Neutrophil (primary cell): ENCODE measurements around the gene PIK3CA.
"Not testable (repeated sequence)": the region's sequence is repeated elsewhere in the genome, so short reads cannot be mapped to it uniquely, and the experiment has no call there.

ENCODE experiments used
- H3K27ac ChIP-seq: fragments of 200-600 bp; sonication (generic); 2 replicates; pipeline ENCODE4 v1.5.1; 2016; ENCODE audit warnings: mild to moderate bottlenecking, moderate library complexity
- H3K27me3 ChIP-seq: fragments of 200-600 bp; sonication (generic); 2 replicates; pipeline ENCODE4 v1.6.0; 2016; ENCODE audit warnings: mild to moderate bottlenecking
- H3K36me3 ChIP-seq: fragments of 200-600 bp; sonication (generic); 2 replicates; pipeline ENCODE4 v1.5.1; 2017
- H3K4me1 ChIP-seq, 2 experiments: fragments of 200-600 bp in 1 of 2; sonication (generic) in 1 of 2; 1 replicate in 1 of 2; 2 replicates in 1 of 2; pipeline versions ENCODE4 v1.5.1 to v1.6.1; 2013 to 2016; ENCODE audit warnings: low read depth in 1 of 2, low read length in 1 of 2, mild to moderate bottlenecking in 1 of 2, moderate library complexity in 1 of 2; ENCODE audit not compliant: control insufficient read depth in 1 of 2, insufficient read depth in 1 of 2
- H3K4me3 ChIP-seq, 2 experiments: fragments of 200-600 bp in 1 of 2; sonication (generic) in 1 of 2; 1 replicate in 1 of 2; 2 replicates in 1 of 2; pipeline ENCODE4 v1.5.1; 2013 to 2016; ENCODE audit warnings: low read depth in 1 of 2, low read length in 1 of 2, mild to moderate bottlenecking in 1 of 2, moderate library complexity in 1 of 2
- H3K9me3 ChIP-seq: fragments of 200-600 bp; sonication (generic); 2 replicates; pipeline ENCODE4 v1.5.1; 2016
- TF ChIP-seq, protein P1 (sequence below): fragments of 200-600 bp; sonication (generic); IDR thresholded peaks from 2 replicates; pipeline ENCODE4 v1.5.1; 2016; ENCODE audit warnings: antibody characterized with exemption

Gene PIK3CA

DNA sequence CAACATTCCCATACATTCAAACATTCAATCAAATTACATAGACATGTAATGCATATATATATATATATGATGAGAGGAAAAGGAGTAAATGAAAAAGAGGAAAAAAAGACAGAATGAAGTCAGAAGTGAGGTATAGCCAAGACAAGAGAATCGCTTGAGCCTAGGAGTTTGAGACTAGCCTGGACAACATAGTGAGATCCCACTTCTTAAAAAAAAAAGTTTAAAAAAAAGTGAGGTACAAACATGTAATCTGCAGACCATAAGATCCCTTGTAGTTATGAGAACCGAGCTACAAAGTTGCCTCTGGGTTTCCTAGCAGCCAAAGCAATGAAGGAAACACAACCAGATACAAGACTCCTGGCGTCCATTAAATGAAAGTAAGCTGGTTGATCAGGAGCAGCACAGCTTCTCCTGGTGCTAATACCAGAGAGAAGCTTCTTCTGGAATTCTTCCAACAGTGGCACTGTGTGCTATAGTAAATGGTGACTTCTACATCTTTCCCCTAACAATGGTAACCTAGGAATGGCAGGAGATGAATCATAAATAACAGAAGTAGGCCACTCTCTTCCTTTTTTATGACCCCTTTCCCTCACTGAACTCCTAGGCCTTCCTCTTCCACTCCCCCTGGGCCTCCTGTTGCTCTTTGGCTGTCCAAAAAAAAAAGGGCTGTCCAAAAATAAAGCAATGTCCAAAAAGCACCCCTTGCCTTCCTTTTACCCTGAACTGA, 99.3 kb downstream of the PIK3CA start:
- TF ChIP-seq, protein P1, sequence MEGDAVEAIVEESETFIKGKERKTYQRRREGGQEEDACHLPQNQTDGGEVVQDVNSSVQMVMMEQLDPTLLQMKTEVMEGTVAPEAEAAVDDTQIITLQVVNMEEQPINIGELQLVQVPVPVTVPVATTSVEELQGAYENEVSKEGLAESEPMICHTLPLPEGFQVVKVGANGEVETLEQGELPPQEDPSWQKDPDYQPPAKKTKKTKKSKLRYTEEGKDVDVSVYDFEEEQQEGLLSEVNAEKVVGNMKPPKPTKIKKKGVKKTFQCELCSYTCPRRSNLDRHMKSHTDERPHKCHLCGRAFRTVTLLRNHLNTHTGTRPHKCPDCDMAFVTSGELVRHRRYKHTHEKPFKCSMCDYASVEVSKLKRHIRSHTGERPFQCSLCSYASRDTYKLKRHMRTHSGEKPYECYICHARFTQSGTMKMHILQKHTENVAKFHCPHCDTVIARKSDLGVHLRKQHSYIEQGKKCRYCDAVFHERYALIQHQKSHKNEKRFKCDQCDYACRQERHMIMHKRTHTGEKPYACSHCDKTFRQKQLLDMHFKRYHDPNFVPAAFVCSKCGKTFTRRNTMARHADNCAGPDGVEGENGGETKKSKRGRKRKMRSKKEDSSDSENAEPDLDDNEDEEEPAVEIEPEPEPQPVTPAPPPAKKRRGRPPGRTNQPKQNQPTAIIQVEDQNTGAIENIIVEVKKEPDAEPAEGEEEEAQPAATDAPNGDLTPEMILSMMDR: no peak
- Histone ChIP-seq H3K4me3 (no peak overlapping the region), H3K36me3 (peaks cover 3% of the 10 kb centered on the region), H3K4me1 (no peaks in the 10 kb centered on the region), H3K27me3 (no peaks in the 10 kb centered on the region), H3K27ac (no peak overlapping the region), H3K9me3 (no peaks in the 10 kb centered on the region)

DNA sequence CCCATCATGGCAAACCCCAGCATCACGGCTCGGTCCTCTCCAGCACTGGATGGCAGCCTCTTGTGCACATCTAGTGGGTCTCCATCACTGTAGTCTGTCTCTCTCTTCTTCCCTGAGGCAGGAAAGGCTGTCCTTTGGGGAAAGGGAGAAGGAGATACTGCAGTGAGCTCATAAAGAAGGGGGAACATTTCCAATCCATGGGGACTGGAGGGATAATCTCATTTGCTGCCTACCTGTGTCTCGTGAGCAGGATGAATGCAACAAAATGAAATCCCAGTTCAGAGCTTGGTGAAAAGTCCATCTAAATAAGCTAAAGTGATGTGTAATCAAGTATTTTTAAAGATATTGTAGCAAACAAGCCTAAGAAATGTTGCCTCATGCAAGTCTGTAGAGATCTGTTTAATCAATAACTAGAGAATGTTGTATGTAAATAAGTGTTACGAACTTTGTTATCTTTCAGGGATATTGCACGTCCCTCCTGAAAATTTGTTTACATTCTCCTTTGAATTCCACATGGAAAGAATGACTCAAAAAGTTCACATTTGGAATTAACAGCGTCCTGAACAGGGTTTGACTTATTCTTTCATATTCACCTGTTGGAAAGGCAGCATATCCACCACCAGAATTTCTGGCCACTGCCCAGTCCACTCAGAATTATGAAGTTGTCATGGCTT, 102.8 kb downstream of the PIK3CA start, which contains the start of gene KCNMB3:
Gene KCNMB3, minus strand, starts transcription at position 312 of the 674 bp plus-strand sequence. Its CDS starts 124 bp downstream, at position 188.
- H3K27me3 ChIP-seq: no peaks in the 10 kb centered on the region
- H3K4me1 ChIP-seq: no peaks in the 10 kb centered on the region
- H3K36me3 ChIP-seq: no peaks in the 10 kb centered on the region
- no peak within 1 kb of the TSS for H3K27ac ChIP-seq
- no peak within 1 kb of the TSS for H3K4me3 ChIP-seq
- no peaks in the 10 kb centered on the region for H3K9me3 ChIP-seq
- TF ChIP-seq, protein P1: no peak

DNA sequence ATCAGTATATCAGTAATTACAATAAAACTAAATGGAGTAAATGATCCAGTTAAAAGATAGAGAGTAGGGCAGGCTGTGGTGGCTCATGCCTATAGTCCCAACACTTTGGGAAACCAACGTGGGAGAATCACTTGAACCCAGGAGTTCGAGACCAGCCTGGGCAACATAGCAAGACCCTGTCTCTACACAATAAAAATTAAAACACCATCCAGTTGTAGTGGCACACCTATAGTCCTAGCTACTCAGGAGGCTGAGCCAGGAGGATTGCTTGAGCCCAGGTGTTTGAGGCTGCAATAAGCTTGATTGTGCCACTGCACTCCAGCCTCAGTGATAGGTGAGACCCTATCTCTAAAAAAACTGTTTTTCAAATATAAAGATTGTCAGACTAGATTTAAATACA, 108.7 kb downstream of the PIK3CA start:
- Histone ChIP-seq H3K27me3 (no peaks in the 10 kb centered on the region), H3K36me3 (no peaks in the 10 kb centered on the region), H3K4me1 (peaks cover 3 to 9% of the 10 kb centered on the region in 2 experiments), H3K27ac (no peak overlapping the region), H3K4me3 (no peak overlapping the region), H3K9me3 (no peaks in the 10 kb centered on the region)
- TF ChIP-seq, protein P1: no peak

DNA sequence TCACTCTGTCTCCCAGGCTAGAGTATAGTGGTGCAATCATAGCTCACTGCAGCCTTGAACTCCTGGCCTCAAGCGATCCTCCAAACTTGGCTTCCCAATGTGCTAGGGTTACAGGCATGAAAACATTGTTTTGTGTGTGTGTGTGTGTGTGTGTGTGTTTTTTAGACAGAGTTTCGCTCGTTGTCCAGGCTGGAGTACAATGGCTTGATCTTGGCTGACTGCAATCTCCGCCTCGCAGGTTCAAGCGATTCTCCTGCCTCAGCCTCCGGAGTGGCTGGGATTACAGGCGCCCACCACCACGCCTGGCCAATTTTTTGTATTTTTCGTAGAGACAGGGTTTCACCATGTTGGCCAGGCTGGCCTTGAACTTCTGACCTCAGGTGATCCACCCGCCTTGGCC, 109.6 kb downstream of the PIK3CA start:
- not testable (repeated sequence) for H3K4me3 ChIP-seq, H3K9me3 ChIP-seq, H3K27me3 ChIP-seq, H3K36me3 ChIP-seq, H3K27ac ChIP-seq, H3K4me1 ChIP-seq

DNA sequence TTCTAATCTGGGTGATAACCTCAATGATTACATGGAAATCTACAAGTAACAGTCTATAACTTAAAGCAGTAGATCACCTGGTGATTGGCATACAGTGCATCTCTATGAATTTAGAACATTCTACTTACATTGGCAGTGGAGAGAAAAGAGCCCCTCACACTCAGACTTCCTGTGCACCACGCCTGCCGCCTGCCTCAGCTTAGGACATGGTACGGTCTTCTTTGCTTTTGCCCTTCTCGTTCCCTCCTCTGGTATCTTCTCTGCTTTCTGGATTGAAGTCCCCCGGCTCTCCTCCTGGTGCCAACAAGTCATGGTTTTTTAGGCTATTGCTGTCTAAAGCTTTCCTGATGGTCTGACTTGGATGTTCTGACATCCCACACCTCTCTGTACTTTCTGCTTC, 110.7 kb downstream of the PIK3CA start:
- TF ChIP-seq, protein P1: no peak
- Histone ChIP-seq H3K4me1 (peaks cover 3 to 9% of the 10 kb centered on the region in 2 experiments), H3K36me3 (no peaks in the 10 kb centered on the region), H3K27ac (no peak overlapping the region), H3K4me3 (no peak overlapping the region), H3K27me3 (no peaks in the 10 kb centered on the region), H3K9me3 (no peaks in the 10 kb centered on the region)

DNA sequence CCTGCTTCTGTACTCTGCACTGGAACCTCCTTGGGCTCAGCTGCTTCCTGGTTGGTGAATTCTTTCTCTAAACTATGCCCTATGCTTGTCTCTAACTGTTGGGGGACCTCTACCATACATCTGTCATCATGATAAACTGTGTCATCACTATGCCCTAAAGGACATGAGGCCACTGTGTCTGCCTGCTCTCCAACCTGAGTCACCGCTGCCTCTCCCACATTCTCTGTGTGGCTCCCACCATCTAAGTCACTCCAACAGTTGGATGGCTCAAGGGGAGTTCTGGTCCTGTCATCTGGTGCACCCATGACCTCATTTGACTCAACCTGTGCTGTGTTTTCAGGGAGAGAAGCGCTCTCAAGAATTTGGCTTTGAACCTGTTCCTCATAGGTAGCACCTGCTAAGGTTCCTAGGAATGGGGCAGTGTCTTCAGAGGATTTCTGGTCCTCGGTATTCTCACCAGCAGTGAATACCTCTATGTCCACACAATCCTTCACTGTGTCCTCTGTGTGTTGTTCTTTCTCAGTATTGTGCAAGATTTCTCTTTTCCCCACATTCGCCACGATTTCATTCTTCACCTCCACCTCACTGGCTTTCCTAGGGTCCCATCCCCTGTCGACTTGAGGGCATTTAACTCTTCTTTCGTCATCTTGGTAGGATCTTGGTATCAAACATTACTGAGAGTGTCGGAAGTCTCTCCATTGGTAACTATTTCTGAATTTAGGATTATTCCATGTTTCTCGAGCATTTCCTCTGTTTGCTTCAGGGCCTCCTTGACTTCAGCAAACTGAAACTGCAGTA, 112.0 kb downstream of the PIK3CA start:
- H3K27me3 ChIP-seq, H3K36me3 ChIP-seq, H3K9me3 ChIP-seq, H3K4me1 ChIP-seq, H3K4me3 ChIP-seq, H3K27ac ChIP-seq: not testable (repeated sequence)
